GM19240 (cell line): ENCODE measurements around the gene JAKMIP3.

ENCODE experiments used
- DNase-seq: peaks from one replicate; pipeline ENCODE4 v3.0.0; 2011; ENCODE audit warnings: low spot score; ENCODE audit not compliant: insufficient read length

JAKMIP3 gene

GRCh38 chr10:132043861-132044695 is 21.7 kb upstream of the JAKMIP3 start:
- no peak for DNase-seq

DNA sequence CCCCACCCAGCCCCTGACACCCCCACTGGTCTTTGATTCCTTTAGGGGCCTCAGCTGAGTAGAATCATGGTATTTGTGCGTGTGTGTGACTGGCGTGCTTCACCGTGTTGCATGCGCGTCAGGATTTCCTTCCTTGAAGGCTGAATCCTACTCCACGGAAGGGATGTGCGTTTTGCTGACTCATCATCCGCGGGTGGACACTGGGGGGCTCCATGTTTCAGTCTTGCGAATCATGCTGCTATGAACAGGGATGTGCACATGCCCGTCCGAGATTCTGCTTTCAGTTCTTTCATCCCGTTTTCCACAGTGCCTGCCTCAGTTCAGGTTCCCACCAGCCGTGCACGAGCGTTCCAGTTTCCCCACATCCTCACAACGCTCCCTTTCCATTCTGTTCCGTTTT is 20.9 kb upstream of the JAKMIP3 start:
- no peak for DNase-seq

DNA sequence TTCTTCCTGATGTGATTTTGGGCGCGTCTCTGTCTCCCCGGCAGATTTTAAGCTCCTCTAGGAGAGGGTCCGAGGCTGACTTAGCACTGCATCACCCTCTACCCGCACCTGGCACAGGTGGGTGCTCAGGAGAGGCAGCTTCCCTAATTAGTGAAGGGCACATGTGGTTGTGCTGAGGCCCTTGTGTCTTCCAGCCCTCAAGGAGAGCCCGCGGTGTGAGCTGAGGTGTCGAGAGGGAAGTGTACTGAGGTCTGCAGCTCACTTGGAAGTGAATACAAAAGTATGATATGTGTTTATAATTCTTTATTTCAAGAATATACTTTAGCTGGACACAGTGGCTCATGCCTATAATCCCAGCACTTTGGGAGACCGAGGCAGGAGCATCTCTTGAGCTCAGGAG is 20.4 kb upstream of the JAKMIP3 start:
- no peak for DNase-seq

GRCh38 chr10:132047575-132048293 is 18.0 kb upstream of the JAKMIP3 start:
- DNase-seq, result no peak

- DNase-seq, result no peak
These were observed 17.5 kb upstream of the JAKMIP3 start for GRCh38 chr10:132048294-132048667.

DNA sequence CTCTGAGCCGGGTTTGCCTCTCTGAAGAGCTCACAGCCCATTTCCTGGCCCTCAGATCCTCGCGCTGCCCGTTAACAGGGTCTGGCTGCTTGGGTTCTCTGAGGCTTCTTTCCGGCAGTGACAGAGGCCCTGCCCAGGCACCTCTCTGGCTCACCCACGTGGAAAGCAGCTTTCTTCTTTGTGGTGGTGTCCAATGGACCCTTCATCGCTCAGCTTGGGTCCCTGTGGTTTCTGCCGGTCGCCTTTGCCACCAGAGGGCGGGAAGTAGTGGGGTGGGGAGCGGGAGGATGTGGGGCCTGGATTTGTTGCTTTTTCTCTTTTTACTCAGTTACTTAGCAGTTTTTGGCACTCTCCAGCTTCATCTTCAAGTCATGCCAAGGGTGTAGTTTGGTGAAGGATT is 15.6 kb upstream of the JAKMIP3 start:
- DNase-seq, result no peak

- no peak for DNase-seq
These were observed 13.6 kb upstream of the JAKMIP3 start for GRCh38 chr10:132052124-132052523.

GRCh38 chr10:132054564-132054963 is 11.2 kb upstream of the JAKMIP3 start:
- no peak for DNase-seq

DNA sequence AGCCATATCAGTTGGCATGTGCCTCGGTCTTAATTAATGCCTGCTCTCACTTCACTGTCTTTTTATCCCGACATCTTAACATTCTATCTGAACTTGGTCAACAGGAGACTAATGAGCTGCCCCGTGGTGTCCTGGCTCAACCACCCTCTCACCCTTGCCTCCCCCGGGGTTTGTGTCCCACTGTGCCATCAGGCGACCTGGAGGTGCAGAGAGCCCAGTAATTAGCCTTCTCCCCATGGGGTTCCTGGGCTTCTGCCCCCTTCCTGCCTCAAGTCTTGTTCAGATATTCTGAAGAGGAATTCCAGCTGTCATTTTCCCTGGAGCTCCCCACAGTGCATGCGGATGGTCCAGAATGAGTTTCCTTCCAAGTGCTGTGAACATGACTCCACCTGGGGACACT is 10.1 kb upstream of the JAKMIP3 start:
- no peak for DNase-seq

GRCh38 chr10:132056663-132057062 is 9.1 kb upstream of the JAKMIP3 start:
- DNase-seq, result no peak

DNA sequence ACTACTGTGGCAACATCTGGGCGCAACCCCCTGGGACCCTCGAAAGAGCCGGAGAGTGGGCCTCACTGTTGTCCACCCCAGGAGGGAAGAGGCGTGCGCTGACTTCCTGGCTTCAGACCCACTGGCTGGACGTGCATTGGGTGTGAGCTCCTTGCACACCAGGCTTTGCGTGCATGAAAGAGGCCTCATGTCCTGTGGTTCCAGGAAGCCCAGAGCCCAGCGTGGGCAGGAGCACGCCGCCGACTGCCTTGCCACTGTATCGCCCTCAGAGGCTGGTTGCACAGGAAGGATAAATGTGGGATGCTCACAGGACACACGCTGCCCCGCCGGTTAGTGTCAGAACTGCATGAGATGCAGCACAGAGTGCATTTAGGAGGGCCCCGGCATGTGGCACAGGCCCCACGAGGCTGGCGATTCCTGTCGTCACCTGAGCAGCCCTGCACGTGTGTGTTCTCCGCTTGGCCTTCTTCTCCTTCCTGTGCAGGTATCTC is 8.5 kb upstream of the JAKMIP3 start:
- DNase-seq, result no peak

- no peak for DNase-seq
These were observed 7.5 kb upstream of the JAKMIP3 start for GRCh38 chr10:132058111-132058745.

- DNase-seq, result no peak
These were observed 6.7 kb upstream of the JAKMIP3 start for GRCh38 chr10:132058793-132059759.

- no peak for DNase-seq
These were observed 5.8 kb upstream of the JAKMIP3 start for GRCh38 chr10:132059760-132060508.

DNA sequence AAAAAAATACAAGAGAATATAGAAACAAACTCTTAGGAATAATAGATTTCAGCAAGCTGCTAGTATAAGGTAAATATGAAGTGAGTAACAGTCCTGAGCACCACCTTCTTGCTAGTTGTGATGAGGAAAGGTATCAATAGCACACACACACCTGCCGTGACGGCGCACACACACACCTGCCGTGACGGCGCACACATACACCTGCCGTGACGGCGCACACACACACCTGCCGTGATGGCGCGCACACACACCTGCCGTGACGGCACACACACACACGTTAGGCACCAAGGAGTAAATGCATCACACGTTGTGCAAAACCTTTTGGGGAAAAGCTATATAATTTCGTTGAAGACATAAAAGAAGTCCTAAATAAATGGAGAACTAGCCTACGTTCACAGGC is 4.7 kb upstream of the JAKMIP3 start:
- DNase-seq, result no peak

DNA sequence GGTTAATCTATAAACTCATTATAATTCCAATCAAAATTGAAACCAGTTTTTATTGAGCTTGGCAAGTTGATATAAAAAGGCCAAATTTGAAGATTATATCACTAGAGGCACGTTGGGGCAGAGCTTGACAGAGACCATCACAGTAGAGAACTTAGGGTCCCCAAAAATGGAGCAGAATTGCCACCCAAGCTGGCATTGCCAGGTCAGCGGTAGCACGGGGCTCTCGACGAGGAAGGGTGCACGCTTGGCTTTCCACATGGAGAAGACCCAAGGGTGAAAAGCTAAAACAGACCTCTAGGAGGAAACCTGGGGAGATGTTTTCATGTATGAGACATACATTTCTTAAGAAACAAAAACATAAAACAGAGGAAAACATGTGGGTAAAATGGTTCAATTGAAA is 4.3 kb upstream of the JAKMIP3 start:
- DNase-seq, result no peak

DNA sequence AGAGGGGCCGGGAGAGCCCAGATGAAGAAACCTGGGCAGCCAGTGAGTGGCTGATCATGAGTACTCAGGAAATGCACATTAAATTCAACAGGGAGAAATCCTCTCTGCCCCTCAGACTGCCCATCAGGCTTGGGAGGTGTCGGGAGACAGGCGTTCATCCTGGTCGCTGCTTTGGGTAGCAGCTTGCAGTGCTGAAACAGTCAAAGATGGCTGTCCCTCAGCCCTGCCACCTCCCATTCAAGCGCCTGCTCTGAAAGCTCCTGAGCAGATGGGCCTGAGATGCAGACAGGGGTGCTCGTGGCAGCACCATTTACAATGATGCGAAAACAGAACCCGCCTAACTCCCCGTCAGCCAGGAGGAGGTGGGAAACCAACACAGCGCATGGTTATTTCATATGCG is 3.6 kb upstream of the JAKMIP3 start:
- DNase-seq, result no peak

GRCh38 chr10:132062641-132063390 is 2.9 kb upstream of the JAKMIP3 start:
- DNase-seq, result no peak

GRCh38 chr10:132063432-132063831 is 2.3 kb upstream of the JAKMIP3 start:
- no peak for DNase-seq
